Caco-2 (cell line): ENCODE results near the gene RPUSD1. TPM values are rescaled to one million over a fixed set of nuclear protein-coding genes. Genes with fewer than 3 reads are reported as not detected.

Experiments
- BruUV-seq: library from RNA; stranded (reverse); fragments of 400-500 nt; replicated peaks from 2 replicates; lab custom pipeline; 2021; lab: Mats Ljungman, UMichigan
- CTCF ChIA-PET: fragments of 300-600 bp; sonication (Branson Sonifier 250); formaldehyde crosslinking; loops from one replicate; lab custom pipeline; 2022; ENCODE audit warnings: antibody characterized with exemption; lab: Charles Lee
- POLR2A ChIA-PET: fragments of 300-600 bp; sonication (Branson Sonifier 250); formaldehyde crosslinking; loops from one replicate; lab custom pipeline; 2022; ENCODE audit warnings: antibody characterized with exemption; lab: Charles Lee
- DNase-seq, 2 experiments: peaks; one replicate each; pipeline versions ENCODE4 v3.0.0 to v3.0.0-alpha.2; 2020 to 2022
- H3K27me3 ChIP-seq: replicated peaks from 2 replicates; pipeline ENCODE4 v1.6.0; 2011; ENCODE audit warnings: low read length; ENCODE audit not compliant: control insufficient read depth, insufficient read depth
- H3K36me3 ChIP-seq: 2 replicates; pipeline ENCODE4 v1.5.1; 2011; ENCODE audit warnings: low read length; ENCODE audit not compliant: control insufficient read depth, insufficient read depth
- H3K4me1 ChIP-seq: fragments of 250-450 bp; sonication (Bioruptor Pico); 2 replicates; pipeline ENCODE4 v1.5.1; 2020; ENCODE audit warnings: mild to moderate bottlenecking
- H3K4me3 ChIP-seq: 2 replicates; pipeline ENCODE4 v1.5.1; 2011; ENCODE audit warnings: low read depth, mild to moderate bottlenecking, control low read depth, low read length
- H3K9me3 ChIP-seq: fragments of 250-450 bp; sonication (Bioruptor Pico); 2 replicates; pipeline ENCODE4 v1.5.1; 2020; ENCODE audit warnings: mild to moderate bottlenecking, moderate library complexity
- H3K27ac Mint-ChIP-seq: one replicate; pipeline ENCODE4 v1.8.0; 2022; ENCODE audit warnings: mixed read lengths; ENCODE audit not compliant: unreplicated experiment
- H3K27me3 Mint-ChIP-seq: one replicate; pipeline ENCODE4 v1.8.0; 2022; ENCODE audit warnings: mixed read lengths; ENCODE audit not compliant: insufficient read depth, unreplicated experiment
- H3K36me3 Mint-ChIP-seq: one replicate; pipeline ENCODE4 v1.8.0; 2022; ENCODE audit warnings: mild to moderate bottlenecking, mixed read lengths; ENCODE audit not compliant: insufficient read depth, unreplicated experiment
- H3K4me1 Mint-ChIP-seq: one replicate; pipeline ENCODE4 v1.8.0; 2022; ENCODE audit warnings: low read depth, mixed read lengths; ENCODE audit not compliant: unreplicated experiment
- H3K4me3 Mint-ChIP-seq: one replicate; pipeline ENCODE4 v1.8.0; 2022; ENCODE audit warnings: mild to moderate bottlenecking, moderate library complexity, mixed read lengths; ENCODE audit not compliant: unreplicated experiment
- H3K9me3 Mint-ChIP-seq: one replicate; pipeline ENCODE4 v1.8.0; 2022; ENCODE audit warnings: mixed read lengths; ENCODE audit not compliant: unreplicated experiment
- CTCF ChIP-seq, 2 experiments: fragments of 200-600 bp in 1 of 2; IDR thresholded peaks; 1 replicate in 1 of 2; 2 replicates in 1 of 2; pipeline versions ENCODE4 v1.5.1 to v1.8.0; 2011 to 2022; ENCODE audit warnings: antibody characterized with exemption in 1 of 2, control low read depth in 1 of 2, inconsistent platforms in 1 of 2, low read depth in 1 of 2, low read length in 1 of 2, mild to moderate bottlenecking in 1 of 2, moderate library complexity in 1 of 2; ENCODE audit not compliant: insufficient read depth in 1 of 2, severe bottlenecking in 1 of 2, unreplicated experiment in 1 of 2
- intact Hi-C: fragments of 100-400 bp; cut with micrococcal nuclease; formaldehyde crosslinking; loops from one replicate; pipeline ENCODE4 v1.10.0; 2022; ENCODE audit not compliant: unreplicated experiment
- total RNA-seq: library from RNA; stranded (reverse); gene quantifications from 2 replicates; pipeline ENCODE4 v1.2.3, GENCODE V29; 2022

The RPUSD1 gene
- total RNA-seq, 1 experiment from 2014 or later = 44.0 TPM

GRCh38 chr16:813916-814412 lies 25.8 kb upstream of the RPUSD1 start:
- no peaks in the 10 kb centered on the region for H3K9me3 ChIP-seq
- peaks cover 14% of the 10 kb centered on the region for H3K4me1 ChIP-seq
- H3K9me3 Mint-ChIP-seq = no peaks in the 10 kb centered on the region
- H3K36me3 ChIP-seq = no peaks in the 10 kb centered on the region
- ChIA-PET POLR2A (no interaction called here), CTCF (no interaction called here)
- H3K4me1 Mint-ChIP-seq = no peaks in the 10 kb centered on the region
- no peak overlapping the region for H3K27ac Mint-ChIP-seq
- no TSS peak for BruUV-seq
- H3K27me3 Mint-ChIP-seq = no peaks in the 10 kb centered on the region
- TF ChIP-seq CTCF (IDR thresholded peaks at IDR 0.05; ENCODE audit: insufficient read depth in 1 of 2, low read depth in 1 of 2, low read length in 1 of 2, severe bottlenecking in 1 of 2, unreplicated experiment in 1 of 2) = peak in 1 of 2 experiments; percentile 2
- H3K4me3 ChIP-seq = no peak overlapping the region
- intact Hi-C loops = loop anchor here (1.0 kb wide), 1 partner anchor 241 kb away; no protein-coding TSS in a partner anchor
- no peaks in the 10 kb centered on the region for H3K27me3 ChIP-seq
- no peak for DNase-seq
- peak overlapping the region; percentile 58 for H3K4me3 Mint-ChIP-seq
- peaks cover 12% of the 10 kb centered on the region for H3K36me3 Mint-ChIP-seq

GRCh38 chr16:813204-813915 lies 25.2 kb upstream of the RPUSD1 start:
- CTCF ChIA-PET = interaction anchor here (0.6 kb wide), 1 partner anchor 1151 kb away, joined by 6 read pairs; the partner anchor contains the start of gene RPS2
- peaks cover 12% of the 10 kb centered on the region for H3K36me3 Mint-ChIP-seq

GRCh38 chr16:808085-808386 lies 19.9 kb upstream of the RPUSD1 start:
- Histone ChIP-seq H3K4me1 (peaks cover under 1% of the 10 kb centered on the region; the same call in 1 of the 2 replicates), H3K4me3 (peak overlapping the region; percentile 76), H3K36me3 (no peaks in the 10 kb centered on the region), H3K9me3 (no peaks in the 10 kb centered on the region), H3K27me3 (no peaks in the 10 kb centered on the region)
- peak overlapping the region; percentile 94 for H3K27ac Mint-ChIP-seq
- POLR2A ChIA-PET = no interaction called here
- H3K9me3 Mint-ChIP-seq = no peaks in the 10 kb centered on the region
- intact Hi-C loops = no loop called here
- DNase-seq = no peak
- TF ChIP-seq CTCF (IDR thresholded peaks at IDR 0.05; ENCODE audit: insufficient read depth in 1 of 2, low read depth in 1 of 2, low read length in 1 of 2, severe bottlenecking in 1 of 2, unreplicated experiment in 1 of 2) = no peak
- no peaks in the 10 kb centered on the region for H3K27me3 Mint-ChIP-seq
- H3K4me3 Mint-ChIP-seq = peak overlapping the region; percentile 96
- CTCF ChIA-PET = no interaction called here
- no TSS peak for BruUV-seq
- no peaks in the 10 kb centered on the region for H3K4me1 Mint-ChIP-seq
- H3K36me3 Mint-ChIP-seq = peaks cover 13% of the 10 kb centered on the region

More at GRCh38 chr16:813204-813915, 25.2 kb upstream of the RPUSD1 start:
- H3K27ac Mint-ChIP-seq = no peak overlapping the region
- POLR2A ChIA-PET = interaction anchor here (0.6 kb wide), 1 partner anchor 67 kb away, joined by 3 read pairs; no protein-coding TSS in a partner anchor
- TF ChIP-seq CTCF (IDR thresholded peaks at IDR 0.05; ENCODE audit: insufficient read depth in 1 of 2, low read depth in 1 of 2, low read length in 1 of 2, severe bottlenecking in 1 of 2, unreplicated experiment in 1 of 2) = peak; percentile 62 to 72
- intact Hi-C loops = loop anchor here (1.0 kb wide), 1 partner anchor 242 kb away; no protein-coding TSS in a partner anchor
- no peaks in the 10 kb centered on the region for H3K27me3 Mint-ChIP-seq
- peak overlapping the region; percentile 58 for H3K4me3 Mint-ChIP-seq
- Histone ChIP-seq H3K36me3 (no peaks in the 10 kb centered on the region), H3K9me3 (no peaks in the 10 kb centered on the region), H3K4me3 (peak overlapping the region; percentile 25), H3K27me3 (no peaks in the 10 kb centered on the region), H3K4me1 (peaks cover 14% of the 10 kb centered on the region)
- BruUV-seq = no TSS peak
- no peaks in the 10 kb centered on the region for H3K9me3 Mint-ChIP-seq
- DNase-seq = peak; percentile 59 to 74
- no peaks in the 10 kb centered on the region for H3K4me1 Mint-ChIP-seq
